ENCODE measurements around the gene F2RL2.

Gene F2RL2, protein sequence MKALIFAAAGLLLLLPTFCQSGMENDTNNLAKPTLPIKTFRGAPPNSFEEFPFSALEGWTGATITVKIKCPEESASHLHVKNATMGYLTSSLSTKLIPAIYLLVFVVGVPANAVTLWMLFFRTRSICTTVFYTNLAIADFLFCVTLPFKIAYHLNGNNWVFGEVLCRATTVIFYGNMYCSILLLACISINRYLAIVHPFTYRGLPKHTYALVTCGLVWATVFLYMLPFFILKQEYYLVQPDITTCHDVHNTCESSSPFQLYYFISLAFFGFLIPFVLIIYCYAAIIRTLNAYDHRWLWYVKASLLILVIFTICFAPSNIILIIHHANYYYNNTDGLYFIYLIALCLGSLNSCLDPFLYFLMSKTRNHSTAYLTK

DNA sequence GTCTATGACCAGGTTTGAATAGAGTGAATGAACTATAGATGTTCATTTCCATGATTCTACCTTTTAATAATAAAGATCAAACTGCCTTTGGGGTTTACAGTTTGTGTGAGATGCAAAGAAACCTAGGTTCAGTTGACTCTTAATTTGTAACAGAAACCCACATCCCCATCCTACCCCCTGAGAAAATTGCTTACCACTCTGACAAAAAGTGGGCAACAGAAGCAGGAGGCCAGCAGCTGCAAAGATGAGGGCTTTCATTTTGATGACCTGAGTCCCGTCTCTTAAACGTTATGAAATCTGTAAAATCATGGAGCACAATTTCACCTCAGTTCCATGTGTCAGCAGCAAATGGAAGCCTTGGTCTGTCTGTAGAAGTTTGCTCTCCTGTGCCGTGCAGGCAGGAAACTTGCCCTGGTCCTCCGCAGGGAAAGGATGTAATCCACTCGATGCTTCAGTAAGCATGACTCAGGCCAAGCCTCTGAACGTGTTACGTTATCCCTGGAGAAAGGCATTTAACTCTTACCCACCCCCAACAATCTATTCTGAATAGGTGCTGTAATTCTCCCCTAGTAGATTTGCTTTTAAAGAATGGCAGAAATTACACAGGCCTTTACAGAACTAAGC lies at the start of gene F2RL2:
TSS of gene F2RL2 (minus strand) at position 431 of the 624 bp plus-strand sequence. CDS start at position 258, 173 bp downstream.
- no peak for ATAC-seq

DNA sequence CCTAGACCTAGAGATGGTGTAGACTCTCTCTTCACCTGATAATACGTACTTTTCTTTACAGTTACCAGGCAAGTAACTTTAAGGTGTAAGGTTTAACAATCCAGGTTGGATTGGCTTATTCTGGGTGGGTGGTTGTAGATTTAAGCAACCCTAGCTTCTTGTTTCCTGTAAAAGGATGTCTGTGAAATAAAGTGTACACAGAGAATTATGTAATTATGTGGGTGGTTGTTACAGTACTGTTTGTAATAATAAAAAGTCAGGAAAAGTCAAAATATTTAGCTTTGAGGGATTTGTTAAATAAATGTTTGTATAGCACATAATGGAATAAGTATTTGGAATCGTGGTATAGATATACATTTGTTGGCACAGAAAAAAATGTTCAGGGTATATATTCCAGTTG lies 49.0 kb upstream of the F2RL2 start:
- ATAC-seq: no peak

DNA sequence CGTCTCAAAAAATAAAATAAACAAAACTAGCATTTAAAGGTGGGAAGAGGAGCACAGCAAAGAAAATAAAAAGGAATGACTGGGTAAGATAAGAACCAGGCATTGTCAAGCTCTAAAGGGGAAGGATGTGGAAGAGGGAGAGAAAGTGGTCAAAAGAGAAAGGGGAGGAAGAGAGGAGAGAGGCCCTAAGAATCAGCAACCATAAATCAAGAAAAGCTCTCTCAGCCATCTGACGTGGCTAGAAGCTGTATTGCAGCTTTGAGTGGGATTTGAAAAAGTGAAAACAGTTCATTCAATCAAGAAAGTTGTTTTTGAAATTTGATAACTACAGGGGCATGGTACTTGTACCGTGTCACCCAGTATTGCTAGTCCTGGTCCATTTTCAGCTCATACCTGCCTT lies 47.3 kb upstream of the F2RL2 start:
- no peak for ATAC-seq

DNA sequence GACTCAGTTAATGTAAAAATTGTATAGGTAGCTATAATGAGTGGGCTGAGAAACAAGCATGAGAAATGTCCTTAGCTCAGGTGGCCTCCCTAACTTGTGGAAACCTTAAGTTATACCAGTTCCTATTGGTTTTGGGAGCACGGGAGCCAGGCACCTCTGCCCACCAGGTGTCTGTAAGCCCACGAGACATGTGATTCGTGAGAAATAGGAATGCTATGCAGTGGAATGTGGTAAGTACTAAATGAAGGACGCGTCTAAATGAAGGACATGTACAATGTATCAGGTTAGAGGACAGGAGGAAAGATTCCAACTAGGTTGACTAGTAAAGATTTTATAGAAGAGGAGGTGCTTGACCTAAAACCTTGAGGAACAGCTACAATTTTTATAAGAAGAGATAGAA lies 46.0 kb upstream of the F2RL2 start:
- no peak for ATAC-seq

DNA sequence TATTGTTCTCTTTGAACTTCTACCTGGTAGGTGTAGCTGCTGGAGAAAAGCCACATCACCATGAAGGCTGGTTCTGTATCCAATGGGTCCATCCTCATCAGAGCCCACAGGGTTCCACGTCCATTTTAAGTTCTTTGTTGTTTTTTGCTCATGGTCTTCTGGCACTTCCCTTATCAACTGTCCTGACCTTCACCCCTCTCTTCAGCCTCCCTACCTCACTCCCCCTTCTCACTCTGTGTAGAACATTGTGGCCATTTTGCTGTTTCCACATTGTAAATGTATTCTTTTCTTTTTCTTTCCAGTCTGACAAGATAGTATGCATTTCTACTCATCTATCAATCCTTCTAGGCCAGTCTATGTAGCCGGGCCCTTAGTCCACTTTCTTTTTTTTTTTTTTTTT lies 44.3 kb upstream of the F2RL2 start:
- no peak for ATAC-seq

DNA sequence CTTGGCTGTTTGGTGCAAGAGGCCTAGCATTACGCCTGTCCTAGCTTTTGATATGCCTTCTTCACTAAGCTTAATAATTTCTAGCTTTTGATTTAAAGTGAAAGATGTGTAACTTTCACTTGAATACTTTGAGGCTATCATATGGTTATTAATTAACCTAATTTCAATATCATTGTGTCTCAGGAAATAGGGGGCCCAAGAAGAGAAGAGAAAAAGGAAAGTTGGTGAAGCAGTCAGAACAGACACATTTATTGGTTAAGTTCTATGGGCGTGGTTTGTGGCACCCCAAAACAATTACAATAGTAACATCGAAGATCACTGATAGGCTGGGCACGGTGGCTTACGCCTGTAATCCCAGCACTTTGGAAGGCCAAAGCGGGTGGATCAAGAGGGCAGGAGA lies 40.9 kb upstream of the F2RL2 start:
- no peak for ATAC-seq

DNA sequence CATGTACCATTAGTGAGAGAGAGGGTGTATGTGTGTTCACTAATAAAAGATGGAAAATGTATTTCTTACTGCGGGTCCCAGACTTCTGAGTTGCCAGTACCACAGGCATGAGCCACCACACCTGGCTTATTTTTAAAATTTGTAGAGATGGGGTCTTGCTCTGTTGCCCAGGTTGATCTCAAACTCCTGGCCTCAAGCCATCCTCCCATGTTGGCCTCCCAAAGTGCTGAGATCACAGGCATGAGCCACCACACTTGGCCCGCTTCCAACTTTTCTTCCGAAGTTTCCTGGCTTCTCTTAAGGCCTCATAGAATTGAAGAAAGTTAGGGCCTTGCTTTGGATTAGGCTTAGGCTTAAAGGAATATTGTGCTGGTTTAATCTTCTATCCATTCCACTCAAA lies 40.4 kb upstream of the F2RL2 start:
- ATAC-seq: no peak

DNA sequence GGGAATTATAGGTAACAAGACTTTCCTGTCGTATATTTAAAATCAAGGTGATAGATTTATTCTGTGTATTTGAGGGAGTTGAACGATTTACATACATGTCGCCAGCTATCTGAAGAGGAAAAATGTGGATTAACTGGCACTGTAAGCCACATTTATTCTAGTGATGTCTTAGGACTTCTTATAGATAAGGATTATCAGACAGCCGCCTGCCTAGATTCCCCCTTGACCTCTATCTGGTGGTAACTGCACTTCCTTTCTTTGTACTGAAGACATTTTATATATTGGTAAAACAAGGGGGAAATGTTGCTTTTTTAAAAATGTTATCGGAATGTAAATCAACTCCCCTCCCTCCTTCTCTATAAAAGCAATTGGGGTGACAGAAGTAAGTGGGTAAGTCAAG lies 39.3 kb upstream of the F2RL2 start:
- no peak for ATAC-seq

DNA sequence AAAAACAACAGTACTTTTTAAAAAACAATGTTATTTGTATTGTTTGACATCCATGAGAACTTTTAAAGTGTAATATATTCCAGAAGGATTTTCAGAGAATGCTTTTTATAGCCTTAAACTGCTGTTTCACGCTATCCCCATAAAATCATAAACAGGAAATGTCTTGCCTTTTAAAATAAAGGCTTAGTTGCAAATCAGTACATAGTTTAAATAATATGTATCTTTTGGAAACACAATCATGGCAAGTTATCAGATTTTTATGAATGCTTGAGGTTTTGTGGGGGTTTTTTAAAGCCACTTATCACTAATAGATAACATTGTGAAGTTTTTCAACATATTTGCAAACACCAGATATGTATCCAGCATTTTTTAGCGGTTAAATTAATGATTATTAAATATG lies 37.2 kb upstream of the F2RL2 start:
- ATAC-seq: no peak

DNA sequence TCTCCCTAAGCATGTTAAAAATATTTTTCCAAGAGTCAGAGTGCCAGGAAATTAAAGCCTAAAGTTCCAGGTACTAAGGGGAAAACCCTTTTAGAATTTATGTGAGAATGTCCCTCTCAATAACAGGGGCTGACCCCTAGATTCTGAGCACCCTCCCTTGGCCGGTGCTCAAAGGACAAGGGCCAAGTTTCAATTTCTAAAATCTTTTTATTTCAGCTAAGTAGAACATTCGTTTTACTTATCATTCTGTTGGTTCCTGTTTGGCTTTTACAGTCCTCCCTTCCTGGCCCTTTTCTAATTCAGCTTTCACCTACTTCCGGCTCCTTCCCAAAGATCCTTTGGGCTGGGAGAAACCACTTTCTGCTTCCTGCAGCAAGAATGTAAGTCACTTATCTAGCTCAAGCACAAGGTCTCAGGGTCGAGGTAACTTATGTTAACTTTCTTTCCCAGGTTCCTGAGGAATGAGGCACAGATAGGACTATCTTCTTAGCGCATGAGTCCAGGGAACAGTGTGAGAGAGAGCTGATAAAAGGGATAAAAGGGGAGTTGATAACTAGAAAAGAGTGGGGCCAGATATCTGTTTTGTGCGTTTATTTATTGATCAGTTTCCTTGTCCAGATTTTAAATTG lies 34.6 kb upstream of the F2RL2 start:
- no peak for ATAC-seq

DNA sequence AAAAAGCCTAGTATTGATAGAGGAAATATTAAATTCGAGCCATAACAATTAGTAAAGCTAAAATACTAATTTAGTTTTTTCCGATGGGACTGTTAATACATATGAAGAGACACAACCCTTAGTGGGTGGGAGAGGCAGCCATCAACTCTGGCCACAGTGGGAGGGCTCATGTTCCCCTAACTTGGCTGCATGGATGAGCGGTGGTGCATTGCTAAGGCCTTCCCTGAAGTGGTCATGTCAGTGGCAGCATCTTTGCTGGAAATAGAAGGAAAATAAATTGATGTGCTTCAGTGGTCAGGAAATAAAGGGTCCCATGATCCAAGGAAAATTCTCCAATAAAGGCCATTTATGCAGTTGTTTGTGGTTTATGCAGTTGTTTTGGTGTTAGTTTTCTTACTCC lies 33.9 kb upstream of the F2RL2 start:
- ATAC-seq: no peak

DNA sequence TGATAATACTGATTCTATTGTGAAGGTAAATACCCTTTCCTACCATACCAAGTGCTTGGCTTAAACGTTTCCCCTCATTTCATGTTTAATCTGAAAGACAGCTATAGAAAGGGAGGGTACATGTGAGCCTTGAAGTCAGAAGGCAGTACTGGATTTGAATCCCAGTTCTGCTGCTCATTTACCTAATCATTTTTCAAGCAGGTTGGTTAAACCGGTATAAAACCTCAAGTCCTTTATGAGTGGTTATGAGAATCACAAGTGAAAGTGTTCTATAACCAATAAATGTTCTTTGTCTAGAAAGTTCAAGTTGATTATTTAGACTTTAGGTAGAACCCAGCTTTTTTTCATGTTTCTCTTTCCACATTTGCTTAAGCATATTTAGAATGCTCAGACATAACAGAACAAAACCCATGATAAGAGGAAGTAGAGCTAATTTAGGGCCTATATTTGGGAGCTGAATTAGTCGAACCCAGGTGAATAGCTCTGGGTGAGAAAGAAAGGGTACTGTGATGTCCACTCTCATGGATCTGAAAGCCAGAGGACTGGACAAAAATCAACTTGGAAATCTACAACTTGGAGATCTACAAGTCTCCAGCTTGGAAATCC lies 29.7 kb upstream of the F2RL2 start:
- no peak for ATAC-seq

DNA sequence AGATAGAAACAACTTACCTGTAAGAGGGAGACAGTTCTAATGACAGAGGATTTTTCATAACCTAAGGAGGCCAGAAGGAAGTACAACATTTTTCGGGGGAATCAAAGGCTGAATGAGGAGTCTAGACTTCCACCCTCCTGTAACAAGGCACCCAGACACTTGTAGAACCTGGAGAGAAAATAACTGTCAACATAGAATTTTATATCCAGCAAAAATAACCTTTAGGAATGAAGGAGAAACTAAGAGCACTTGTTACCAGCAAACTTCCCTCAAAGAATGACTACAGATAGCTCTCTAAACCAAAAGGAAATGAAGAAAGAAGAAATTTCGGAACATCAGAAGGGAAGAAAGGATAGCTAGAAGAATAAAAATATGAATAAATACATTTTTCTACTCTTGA lies 25.9 kb upstream of the F2RL2 start:
- ATAC-seq: no peak

DNA sequence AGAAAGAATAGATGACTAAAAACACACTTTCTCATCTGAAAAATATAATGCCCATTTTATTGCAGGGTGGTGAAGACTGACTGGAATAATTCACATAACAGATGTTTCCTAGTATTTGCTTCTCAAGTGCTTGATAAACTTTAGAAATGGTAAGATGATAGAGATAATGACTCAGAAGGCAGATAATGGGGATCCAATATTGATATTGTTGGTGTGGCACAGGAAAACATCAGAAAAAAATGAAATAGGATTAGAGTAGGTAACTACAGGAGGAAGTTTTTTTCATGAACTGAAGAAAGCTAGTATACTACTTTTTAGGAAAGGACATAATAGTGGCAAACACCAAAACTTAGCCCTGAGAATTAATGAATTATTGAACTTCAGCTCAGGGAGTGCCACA lies 20.2 kb upstream of the F2RL2 start:
- ATAC-seq: no peak

DNA sequence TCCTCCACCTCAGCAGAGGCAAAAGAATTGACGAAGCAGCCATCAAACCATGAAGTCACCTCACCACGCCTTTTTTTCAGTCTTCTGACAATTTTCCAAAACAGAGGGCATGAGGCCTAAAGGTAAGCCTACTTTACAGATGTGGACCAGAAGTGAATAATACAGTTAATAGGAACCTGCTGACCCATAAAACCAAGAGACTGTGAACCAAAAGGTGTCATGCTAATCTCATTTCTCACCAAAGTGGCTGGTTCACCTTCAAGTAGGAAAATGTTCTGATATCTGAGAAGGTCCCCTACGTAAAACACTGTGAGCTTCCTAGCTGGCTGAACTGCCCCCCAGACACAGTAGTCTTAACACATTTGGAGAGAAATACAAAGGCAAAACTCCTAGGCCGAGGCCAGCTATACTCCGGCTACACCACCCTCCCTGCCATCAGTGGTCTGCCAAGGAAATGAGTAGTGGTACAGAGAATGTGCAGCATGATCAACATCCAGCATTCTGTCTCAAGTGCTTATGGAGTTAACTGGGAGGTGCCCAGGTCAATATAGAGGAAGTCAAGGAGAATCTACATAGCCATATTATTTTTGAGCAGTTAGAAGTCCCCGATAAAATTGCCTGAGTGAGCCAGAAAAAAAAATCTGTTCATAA lies 19.3 kb upstream of the F2RL2 start:
- no peak for ATAC-seq

DNA sequence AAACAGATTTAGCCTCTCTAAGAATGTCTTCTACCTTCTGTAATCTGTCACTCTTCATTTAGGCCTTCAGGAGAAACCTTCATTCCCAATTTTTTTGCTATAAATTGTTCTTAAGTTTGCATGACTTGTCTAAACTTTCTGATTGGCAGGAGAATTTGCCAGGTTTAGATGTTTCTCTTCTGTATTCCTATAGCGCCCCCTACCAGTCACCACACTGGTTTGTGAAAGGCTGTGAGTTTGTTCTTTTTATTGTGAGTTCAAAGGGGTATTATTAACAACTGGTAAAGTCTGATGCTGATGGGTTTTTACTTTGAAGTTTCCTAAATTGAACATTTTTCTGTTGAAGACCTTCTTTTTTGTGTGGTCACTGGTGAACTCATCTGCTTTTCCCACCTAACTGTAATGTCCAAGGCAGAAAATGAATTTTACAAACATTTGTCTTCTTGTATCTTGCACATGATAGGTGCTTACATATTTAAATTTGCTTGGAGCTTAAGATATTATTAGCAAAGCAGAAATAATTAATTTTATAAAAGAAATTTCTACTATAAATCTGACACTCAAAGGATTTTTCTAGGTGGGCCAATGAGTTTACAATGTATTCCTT lies 18.4 kb upstream of the F2RL2 start:
- ATAC-seq: peak in 1 of 2 donors; percentile 30

DNA sequence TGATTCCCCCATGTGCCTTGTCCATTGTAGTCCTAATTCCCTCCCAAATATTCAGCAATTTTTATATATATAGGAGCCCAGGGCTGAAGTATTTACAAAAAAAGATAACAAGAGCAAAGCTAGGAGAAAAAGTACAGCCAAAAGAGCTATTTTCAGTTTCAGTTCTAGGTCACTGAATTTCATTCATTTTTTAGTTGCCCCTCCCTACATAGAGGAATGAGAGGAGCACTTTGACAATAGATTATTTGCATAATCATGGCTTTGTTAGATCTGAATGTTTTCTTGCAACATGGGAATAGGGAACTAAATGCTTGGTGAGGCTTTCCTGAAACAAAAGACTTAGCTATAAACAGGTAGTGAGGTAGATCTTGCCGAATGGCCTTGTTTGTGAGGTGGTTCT lies 15.3 kb upstream of the F2RL2 start:
- no peak for ATAC-seq

DNA sequence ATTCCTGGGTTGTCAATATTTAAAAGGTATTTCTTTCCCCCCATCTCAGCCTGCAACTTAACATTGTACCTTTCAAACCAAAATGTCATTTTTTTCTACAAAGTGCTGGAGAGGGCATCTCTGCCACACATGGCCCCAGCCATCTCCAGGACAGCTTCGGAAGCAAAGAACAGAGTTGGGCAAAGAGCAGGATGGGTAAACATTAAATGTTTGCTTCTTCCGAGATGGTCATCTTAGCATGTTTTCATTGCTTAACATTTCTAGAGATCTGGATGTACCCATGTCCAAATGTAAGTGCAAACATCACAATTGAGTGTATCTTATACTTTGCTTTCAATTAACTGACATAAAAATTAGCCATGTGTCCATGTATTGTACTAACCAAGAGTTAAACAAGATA lies 14.3 kb upstream of the F2RL2 start:
- ATAC-seq: no peak

DNA sequence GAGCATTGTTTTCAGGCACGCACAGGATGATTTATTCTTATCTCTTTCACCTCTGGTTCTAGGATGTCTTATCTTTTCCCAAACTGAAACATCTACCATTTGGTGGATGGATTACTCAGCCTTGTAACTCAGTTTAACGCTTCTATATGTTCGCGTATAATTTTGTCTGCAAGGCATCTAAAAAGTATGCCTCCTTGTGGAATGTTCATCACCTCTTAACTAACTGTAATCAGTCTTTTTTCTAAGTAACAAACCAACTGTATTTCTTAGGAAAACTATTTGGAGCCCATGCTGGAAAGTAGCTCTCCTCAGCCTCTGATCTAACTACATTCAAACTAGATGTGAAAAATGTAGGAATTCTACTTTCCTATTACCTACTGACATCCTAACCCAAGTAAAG lies 11.5 kb upstream of the F2RL2 start:
- ATAC-seq: no peak

DNA sequence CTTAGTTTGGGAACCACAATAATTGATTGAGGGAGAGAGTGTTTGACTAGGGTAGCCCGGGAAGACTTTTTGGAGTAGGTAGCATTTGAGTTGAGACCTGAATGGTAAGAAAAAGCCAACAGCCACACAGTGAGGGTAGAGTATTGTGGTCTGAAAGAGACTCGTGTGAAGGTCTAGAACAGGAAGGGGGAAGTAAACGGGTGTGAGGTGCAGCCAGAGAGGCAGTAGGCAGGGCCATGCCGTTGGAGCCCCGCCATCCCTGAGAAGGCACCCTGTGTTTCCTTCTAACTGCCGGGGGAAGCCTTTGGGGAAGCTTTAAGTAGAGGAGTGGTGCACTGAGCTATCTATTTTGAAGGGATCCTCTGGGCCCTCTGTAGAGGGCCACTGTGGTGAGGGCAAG lies 3.5 kb upstream of the F2RL2 start:
- ATAC-seq: no peak

DNA sequence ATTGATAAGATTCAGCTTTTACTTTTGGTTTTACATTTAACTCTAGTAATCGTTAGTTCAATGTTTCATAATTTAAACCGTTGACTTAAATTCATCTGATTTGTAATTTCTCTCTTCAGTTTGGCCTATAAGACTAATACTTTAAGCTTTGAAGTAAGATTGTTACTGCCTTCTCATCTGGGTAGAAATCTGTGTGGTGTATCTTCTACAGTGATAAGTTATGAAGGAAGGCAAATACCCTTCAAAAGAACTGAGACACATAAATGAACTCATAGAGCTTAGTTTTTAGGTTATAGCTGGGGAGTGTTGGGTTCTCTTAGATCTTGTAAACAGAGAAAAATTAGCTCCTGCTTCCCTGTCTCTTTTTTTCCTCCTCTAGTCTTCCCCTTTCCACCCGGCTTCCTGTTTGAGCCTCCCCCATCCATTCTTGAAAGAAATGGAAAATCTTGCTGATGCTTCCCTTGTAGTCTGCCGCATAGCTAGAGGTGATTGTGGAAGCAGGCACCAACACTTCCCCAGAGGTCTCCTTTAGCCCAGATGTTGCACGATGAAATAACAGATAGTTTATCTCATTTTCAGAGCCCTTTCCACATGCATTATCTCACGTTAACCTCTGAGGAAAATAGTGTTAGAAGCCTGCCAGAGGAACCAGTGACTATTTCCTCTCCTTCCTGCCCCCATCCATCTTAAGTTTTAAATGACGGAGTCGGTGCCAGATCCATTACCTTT lies 2.0 kb upstream of the F2RL2 start:
- ATAC-seq: peak; percentile 38 to 49

DNA sequence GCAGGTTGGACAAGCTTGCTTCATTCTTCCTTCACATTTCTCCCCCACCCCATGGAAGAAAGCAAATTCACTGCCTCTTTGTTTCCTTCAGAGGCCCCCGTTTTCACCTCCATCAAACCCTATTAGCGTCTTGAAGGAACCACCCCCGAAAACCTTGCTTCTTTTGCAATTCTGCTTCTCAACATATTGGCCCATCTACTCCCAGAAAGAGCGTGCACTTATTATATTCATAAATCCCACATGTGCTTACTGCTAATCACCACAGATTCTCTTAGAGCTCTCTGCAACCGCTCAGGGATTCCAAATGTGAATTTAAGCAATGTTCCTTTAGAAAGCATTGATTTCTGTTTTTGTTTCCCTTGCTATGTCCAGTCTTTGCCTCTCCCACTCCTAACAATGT lies 1.1 kb downstream of the F2RL2 start:
- no peak for ATAC-seq
